ENCODE data around the gene TRIP13. TPM values are rescaled to one million over a fixed set of nuclear protein-coding genes. Genes with fewer than 3 reads are reported as not detected.

TRIP13 gene
- total RNA-seq, 4 donors from 2014 or later = 1.1 to 1.7 (median 1.3) TPM; not detected in 1

- DNase-seq = no peak
- no peak overlapping the region for H3K4me3 ChIP-seq (replicated peaks in 1 of 3)
- H3K27ac ChIP-seq = no peak overlapping the region
- WGBS, 2 donors = 87 to 90% methylated on average over 5 to 8 of the region's 9 CpGs
- TF ChIP-seq POLR2A (IDR thresholded peaks at IDR 0.05) (no peak), CTCF (IDR thresholded peaks at IDR 0.05) (no peak)
- intact Hi-C loops (cut with DNase I) = no loop called here
- H3K9me3 ChIP-seq = no peaks in the 10 kb centered on the region
- H3K27me3 ChIP-seq = no peaks in the 10 kb centered on the region
- H3K4me1 ChIP-seq = peaks cover 13 to 15% of the 10 kb centered on the region in 2 donors
- peaks cover 0 to 13% of the 10 kb centered on the region in 2 donors for H3K36me3 ChIP-seq
Observed at GRCh38 chr5:893711-894110, 1.0 kb downstream of the TRIP13 start.

GRCh38 chr5:900781-901180, 8.1 kb downstream of the TRIP13 start:
- Histone ChIP-seq H3K27me3 (no peaks in the 10 kb centered on the region), H3K9me3 (no peaks in the 10 kb centered on the region), H3K4me3 (replicated peaks in 1 of 3) (no peak overlapping the region), H3K4me1 (peaks cover 0 to 7% of the 10 kb centered on the region in 2 donors), H3K36me3 (no peaks in the 10 kb centered on the region), H3K27ac (no peak overlapping the region)
- WGBS, 2 donors = 89 to 93% methylated on average over 4 of the region's 4 CpGs
- no peak for DNase-seq
- intact Hi-C loops (cut with DNase I) = loop anchor here (10.0 kb wide), 1 partner anchor 456 kb away; the partner anchor contains the start of gene EXOC3
- TF ChIP-seq POLR2A (IDR thresholded peaks at IDR 0.05) (no peak), CTCF (IDR thresholded peaks at IDR 0.05) (no peak)

GRCh38 chr5:902129-902916, 9.6 kb downstream of the TRIP13 start:
- TF ChIP-seq CTCF (IDR thresholded peaks at IDR 0.05) (no peak), POLR2A (IDR thresholded peaks at IDR 0.05) (no peak)
- Histone ChIP-seq H3K27ac (no peak overlapping the region), H3K27me3 (no peaks in the 10 kb centered on the region), H3K36me3 (no peaks in the 10 kb centered on the region), H3K9me3 (no peaks in the 10 kb centered on the region), H3K4me3 (replicated peaks in 1 of 3) (no peak overlapping the region), H3K4me1 (peaks cover 0 to 7% of the 10 kb centered on the region in 2 donors)
- DNase-seq = peak in 1 of 2 donors; percentile 12
- intact Hi-C loops (cut with DNase I) = loop anchor here (10.0 kb wide), 1 partner anchor 458 kb away; the partner anchor contains the start of gene EXOC3
- WGBS, 2 donors = 72 to 75% methylated on average over 16 of the region's 16 CpGs

- H3K27ac ChIP-seq = no peak overlapping the region
- no peak overlapping the region for H3K4me3 ChIP-seq (replicated peaks in 1 of 3)
- intact Hi-C loops (cut with DNase I) = loop anchor here (2.0 to 10.0 kb wide), 2 partner anchors 233 to 459 kb away; partner anchors contain the start of gene EXOC3
- no peaks in the 10 kb centered on the region for H3K36me3 ChIP-seq
- H3K4me1 ChIP-seq = peaks cover 0 to 7% of the 10 kb centered on the region in 2 donors
- no peak for DNase-seq
- no peaks in the 10 kb centered on the region for H3K27me3 ChIP-seq
- no peaks in the 10 kb centered on the region for H3K9me3 ChIP-seq
- no peak for TF ChIP-seq CTCF (IDR thresholded peaks at IDR 0.05)
- no peak for TF ChIP-seq POLR2A (IDR thresholded peaks at IDR 0.05)
- 96 to 97% methylated on average over 6 of the region's 6 CpGs for WGBS, 2 donors
Observed at GRCh38 chr5:903756-904096, 11.0 kb downstream of the TRIP13 start.

GRCh38 chr5:905139-905642, 12.5 kb downstream of the TRIP13 start:
- Histone ChIP-seq H3K36me3 (no peaks in the 10 kb centered on the region), H3K27me3 (no peaks in the 10 kb centered on the region), H3K4me1 (peaks cover 0 to 7% of the 10 kb centered on the region in 2 donors), H3K9me3 (no peaks in the 10 kb centered on the region), H3K4me3 (replicated peaks in 1 of 3) (no peak overlapping the region), H3K27ac (no peak overlapping the region)
- intact Hi-C loops (cut with DNase I) = loop anchor here (2.0 to 10.0 kb wide), 2 partner anchors 234 to 460 kb away; partner anchors contain the start of gene EXOC3
- 93 to 95% methylated on average over 12 of the region's 12 CpGs for WGBS, 2 donors
- no peak for DNase-seq
- TF ChIP-seq POLR2A (IDR thresholded peaks at IDR 0.05) (no peak), CTCF (IDR thresholded peaks at IDR 0.05) (no peak)

All from thyroid gland (tissue), 4 donors.